Measurements from ENCODE around the gene AUH.

DNA sequence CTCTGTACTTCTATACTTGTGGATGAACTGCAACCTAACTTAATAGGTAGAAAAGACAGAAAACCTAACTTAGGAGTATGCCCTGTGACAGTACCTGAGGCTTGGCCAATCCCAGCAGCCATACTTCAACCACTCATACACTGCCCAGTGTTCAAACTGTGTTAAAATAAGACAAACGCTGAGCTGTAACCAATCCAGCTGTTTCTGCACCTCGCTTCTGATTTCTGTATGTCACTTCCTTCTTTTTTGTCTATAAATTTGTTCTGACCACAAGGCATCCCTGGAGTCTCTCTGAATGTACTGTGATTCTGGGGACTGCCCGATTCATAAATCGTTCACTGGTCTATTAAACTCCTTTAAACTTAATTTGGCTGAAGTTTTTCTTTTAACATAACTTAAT, 41.4 kb downstream of the AUH start:
- TF ChIP-seq, protein P1, sequence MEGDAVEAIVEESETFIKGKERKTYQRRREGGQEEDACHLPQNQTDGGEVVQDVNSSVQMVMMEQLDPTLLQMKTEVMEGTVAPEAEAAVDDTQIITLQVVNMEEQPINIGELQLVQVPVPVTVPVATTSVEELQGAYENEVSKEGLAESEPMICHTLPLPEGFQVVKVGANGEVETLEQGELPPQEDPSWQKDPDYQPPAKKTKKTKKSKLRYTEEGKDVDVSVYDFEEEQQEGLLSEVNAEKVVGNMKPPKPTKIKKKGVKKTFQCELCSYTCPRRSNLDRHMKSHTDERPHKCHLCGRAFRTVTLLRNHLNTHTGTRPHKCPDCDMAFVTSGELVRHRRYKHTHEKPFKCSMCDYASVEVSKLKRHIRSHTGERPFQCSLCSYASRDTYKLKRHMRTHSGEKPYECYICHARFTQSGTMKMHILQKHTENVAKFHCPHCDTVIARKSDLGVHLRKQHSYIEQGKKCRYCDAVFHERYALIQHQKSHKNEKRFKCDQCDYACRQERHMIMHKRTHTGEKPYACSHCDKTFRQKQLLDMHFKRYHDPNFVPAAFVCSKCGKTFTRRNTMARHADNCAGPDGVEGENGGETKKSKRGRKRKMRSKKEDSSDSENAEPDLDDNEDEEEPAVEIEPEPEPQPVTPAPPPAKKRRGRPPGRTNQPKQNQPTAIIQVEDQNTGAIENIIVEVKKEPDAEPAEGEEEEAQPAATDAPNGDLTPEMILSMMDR (IDR thresholded peaks at IDR 0.05) = no peak
- no peak for TF ChIP-seq EZH2 (IDR thresholded peaks at IDR 0.05; ENCODE audit: borderline replicate concordance, insufficient read depth, low read depth, low read length, poor library complexity, severe bottlenecking)

All from B cell (primary cell).